Measurements from ENCODE around the gene CCR9. TPM values are rescaled to one million over a fixed set of nuclear protein-coding genes. Genes with fewer than 3 reads are reported as not detected.

Gene CCR9
- total and polyA plus RNA-seq, 5 experiments from 2014 or later, result 0.33 to 2.0 (median 1.2) TPM; not detected in 1

DNA sequence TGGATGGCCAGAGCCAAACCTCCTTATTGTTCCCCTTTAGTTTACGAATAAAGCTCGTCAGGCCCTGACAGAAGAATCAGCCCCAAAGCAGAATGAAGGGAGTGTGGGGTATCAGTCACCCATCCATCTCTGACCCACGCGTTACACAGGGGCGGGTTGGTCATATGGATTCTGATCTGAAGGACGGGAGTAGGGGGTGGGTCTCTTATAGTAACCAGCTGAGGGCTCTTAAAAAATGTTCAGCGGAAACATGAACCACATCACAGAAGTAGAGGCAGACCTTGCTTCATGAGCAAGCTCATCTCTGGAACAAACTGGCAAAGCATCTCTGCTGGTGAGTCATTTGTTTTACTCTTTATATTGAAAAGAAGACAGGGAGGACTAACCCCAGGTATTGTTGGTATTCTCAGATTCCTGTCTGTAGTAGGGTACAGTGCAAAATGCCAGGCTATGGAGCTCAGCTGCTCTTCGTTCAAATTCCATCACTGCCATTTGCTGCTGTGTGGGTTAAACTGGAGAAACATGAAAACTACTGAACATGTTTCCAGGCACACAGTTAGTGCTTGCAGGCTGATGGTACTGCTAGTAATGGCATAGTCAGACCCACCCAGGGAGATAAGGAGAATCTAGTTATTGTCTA is 57.0 kb downstream of the CCR9 start, which contains the start of gene CXCR6:
TSS of gene CXCR6 (plus strand) at position 258 of the 640 bp plus-strand sequence. CDS start 3,018 bp downstream, outside the sequence.
- H3K27ac Mint-ChIP-seq, result peak within 1 kb of the TSS in 7 of 10 donors; percentile 37 to 87 (median 55)
- no peaks in the 10 kb centered on the region for H3K27me3 Mint-ChIP-seq
- peaks cover 9 to 48% (median 38%) of the 10 kb centered on the region in 3 donors for H3K36me3 Mint-ChIP-seq
- H3K4me1 Mint-ChIP-seq, result peaks cover 17 to 66% (median 56%) of the 10 kb centered on the region in 4 donors
- H3K9me3 Mint-ChIP-seq, result no peaks in the 10 kb centered on the region
- H3K4me3 Mint-ChIP-seq, result peak within 1 kb of the TSS in 9 of 10 donors; percentile 25 to 80 (median 55)
- POLR2A ChIA-PET, result interaction anchor here (0.5 to 1.5 kb wide), 7 partner anchors 24 to 238 kb away, joined by 3 to 7 read pairs (median 3); no protein-coding TSS in a partner anchor
- DNase-seq (peak in 8 of 10 donors; percentile 4 to 63 (median 36)), ATAC-seq (peak; percentile 86 to 88)

DNA sequence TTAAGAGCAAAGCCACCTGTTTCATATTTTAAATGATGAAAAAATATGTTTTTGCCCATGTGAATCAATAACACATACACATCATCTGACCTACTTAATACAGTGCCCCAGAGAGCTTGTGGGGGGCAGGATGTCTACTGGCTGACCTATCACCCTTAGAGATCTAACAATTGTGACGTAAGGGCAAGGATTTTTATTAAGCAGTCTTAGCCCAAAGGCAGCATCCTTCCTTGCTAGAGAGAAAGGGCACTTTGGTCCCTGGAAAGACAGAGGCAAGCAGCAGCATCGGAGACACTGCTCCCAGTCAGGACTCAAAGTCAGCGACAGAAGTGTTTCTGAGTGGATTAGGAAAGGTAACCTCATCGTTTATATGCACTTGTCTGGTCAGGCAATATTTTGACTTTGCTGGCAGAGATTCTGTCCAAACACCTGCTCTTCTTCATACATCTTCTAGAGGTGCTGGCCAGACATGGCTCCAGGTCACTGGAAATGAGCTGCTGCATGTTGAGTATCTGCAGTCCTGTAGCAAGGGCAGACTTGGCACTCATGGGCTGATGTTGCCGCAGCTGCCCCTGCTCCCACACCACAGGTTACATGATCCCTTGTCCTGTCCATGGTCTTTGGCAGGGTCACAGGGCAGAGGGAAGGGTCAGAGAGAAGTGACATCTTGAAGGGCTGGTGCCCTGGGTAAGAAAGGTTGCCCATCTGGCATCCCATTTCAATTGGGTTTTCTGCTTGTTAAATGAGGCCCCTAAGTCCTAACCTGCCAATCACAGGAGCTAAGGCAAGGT is 58.7 kb downstream of the CCR9 start:
- peak overlapping the region in 3 of 10 donors; percentile 36 to 80 (median 53) for H3K4me3 Mint-ChIP-seq
- peak in 1 of 10 donors; percentile 45 for DNase-seq
- H3K4me1 Mint-ChIP-seq, result peaks cover 22 to 72% (median 57%) of the 10 kb centered on the region in 4 donors
- H3K36me3 Mint-ChIP-seq, result peaks cover 9 to 58% (median 44%) of the 10 kb centered on the region in 3 donors
- peak overlapping the region in 4 of 10 donors; percentile 24 to 88 (median 58) for H3K27ac Mint-ChIP-seq
- no peaks in the 10 kb centered on the region for H3K27me3 Mint-ChIP-seq
- POLR2A ChIA-PET, result interaction anchor here (0.6 kb wide), 1 partner anchor 597 kb away, joined by 3 read pairs; no protein-coding TSS in a partner anchor
- no peak for ATAC-seq
- no peaks in the 10 kb centered on the region for H3K9me3 Mint-ChIP-seq

DNA sequence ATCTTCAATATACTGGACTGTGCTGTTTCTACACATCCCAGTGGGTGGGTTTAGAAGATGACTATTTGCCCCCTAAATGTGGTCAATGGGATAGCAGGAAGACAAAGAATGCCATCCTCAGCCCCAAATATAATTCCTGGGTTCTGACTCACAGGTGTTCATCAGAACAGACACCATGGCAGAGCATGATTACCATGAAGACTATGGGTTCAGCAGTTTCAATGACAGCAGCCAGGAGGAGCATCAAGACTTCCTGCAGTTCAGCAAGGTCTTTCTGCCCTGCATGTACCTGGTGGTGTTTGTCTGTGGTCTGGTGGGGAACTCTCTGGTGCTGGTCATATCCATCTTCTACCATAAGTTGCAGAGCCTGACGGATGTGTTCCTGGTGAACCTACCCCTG is 60.0 kb downstream of the CCR9 start:
- H3K9me3 Mint-ChIP-seq, result no peaks in the 10 kb centered on the region
- H3K4me1 Mint-ChIP-seq, result peaks cover 29 to 83% (median 69%) of the 10 kb centered on the region in 4 donors
- ATAC-seq (no peak), DNase-seq (peak in 1 of 10 donors; percentile 14)
- POLR2A ChIA-PET, result no interaction called here
- peak overlapping the region in 2 of 10 donors; percentile 41 to 74 for H3K27ac Mint-ChIP-seq
- no peak overlapping the region for H3K4me3 Mint-ChIP-seq
- H3K36me3 Mint-ChIP-seq, result peaks cover 4 to 54% (median 34%) of the 10 kb centered on the region in 3 donors
- H3K27me3 Mint-ChIP-seq, result no peaks in the 10 kb centered on the region

DNA sequence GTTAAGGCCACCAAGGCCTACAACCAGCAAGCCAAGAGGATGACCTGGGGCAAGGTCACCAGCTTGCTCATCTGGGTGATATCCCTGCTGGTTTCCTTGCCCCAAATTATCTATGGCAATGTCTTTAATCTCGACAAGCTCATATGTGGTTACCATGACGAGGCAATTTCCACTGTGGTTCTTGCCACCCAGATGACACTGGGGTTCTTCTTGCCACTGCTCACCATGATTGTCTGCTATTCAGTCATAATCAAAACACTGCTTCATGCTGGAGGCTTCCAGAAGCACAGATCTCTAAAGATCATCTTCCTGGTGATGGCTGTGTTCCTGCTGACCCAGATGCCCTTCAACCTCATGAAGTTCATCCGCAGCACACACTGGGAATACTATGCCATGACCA is 60.5 kb downstream of the CCR9 start:
- Mint-ChIP-seq H3K36me3 (peaks cover 4 to 60% (median 39%) of the 10 kb centered on the region in 3 donors), H3K27me3 (no peaks in the 10 kb centered on the region), H3K9me3 (no peaks in the 10 kb centered on the region), H3K27ac (peak overlapping the region in 4 of 10 donors; percentile 26 to 74 (median 61)), H3K4me3 (peak overlapping the region in 1 of 10 donors; percentile 15), H3K4me1 (peaks cover 34 to 86% (median 72%) of the 10 kb centered on the region in 4 donors)
- no peak for ATAC-seq
- DNase-seq, result no peak
- POLR2A ChIA-PET, result no interaction called here

DNA sequence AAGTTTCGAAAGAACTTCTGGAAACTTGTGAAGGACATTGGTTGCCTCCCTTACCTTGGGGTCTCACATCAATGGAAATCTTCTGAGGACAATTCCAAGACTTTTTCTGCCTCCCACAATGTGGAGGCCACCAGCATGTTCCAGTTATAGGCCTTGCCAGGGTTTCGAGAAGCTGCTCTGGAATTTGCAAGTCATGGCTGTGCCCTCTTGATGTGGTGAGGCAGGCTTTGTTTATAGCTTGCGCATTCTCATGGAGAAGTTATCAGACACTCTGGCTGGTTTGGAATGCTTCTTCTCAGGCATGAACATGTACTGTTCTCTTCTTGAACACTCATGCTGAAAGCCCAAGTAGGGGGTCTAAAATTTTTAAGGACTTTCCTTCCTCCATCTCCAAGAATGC is 61.0 kb downstream of the CCR9 start:
- peak overlapping the region in 2 of 10 donors; percentile 52 to 68 for H3K27ac Mint-ChIP-seq

DNA sequence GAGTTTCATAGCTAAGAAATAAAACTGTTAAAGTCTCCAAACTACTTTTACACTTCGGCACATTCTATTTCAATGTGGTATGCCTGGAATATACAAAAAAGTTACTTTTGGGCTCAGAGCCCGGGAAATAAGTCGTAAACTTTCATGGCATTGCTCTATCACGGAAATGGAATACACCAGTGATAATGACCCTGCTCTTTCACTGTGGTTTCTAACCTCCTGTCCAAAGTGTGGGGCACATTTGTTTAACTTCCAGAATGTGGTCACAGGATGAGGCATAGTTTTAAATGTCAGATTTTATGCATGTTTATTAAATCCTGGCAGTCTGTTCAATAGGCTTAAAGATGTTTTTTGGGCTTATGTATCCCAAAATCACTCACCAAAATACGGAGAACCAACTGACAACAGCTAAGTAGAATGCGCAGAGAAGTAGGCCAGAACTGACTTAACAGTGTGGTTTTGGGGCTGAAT is 62.0 kb downstream of the CCR9 start:
- Mint-ChIP-seq H3K4me1 (peaks cover 26 to 80% (median 67%) of the 10 kb centered on the region in 4 donors), H3K4me3 (peak overlapping the region in 1 of 10 donors; percentile 22), H3K9me3 (no peaks in the 10 kb centered on the region), H3K27ac (peak overlapping the region in 2 of 10 donors; percentile 49 to 68), H3K36me3 (peaks cover 4 to 73% (median 52%) of the 10 kb centered on the region in 3 donors), H3K27me3 (no peaks in the 10 kb centered on the region)
- peak in 1 of 10 donors; percentile 3 for DNase-seq
- POLR2A ChIA-PET, result no interaction called here
- ATAC-seq, result no peak

More for the DNA sequence above, 61.0 kb downstream of the CCR9 start:
- H3K27me3 Mint-ChIP-seq, result no peaks in the 10 kb centered on the region
- H3K36me3 Mint-ChIP-seq, result peaks cover 4 to 63% (median 44%) of the 10 kb centered on the region in 3 donors
- H3K9me3 Mint-ChIP-seq, result no peaks in the 10 kb centered on the region
- POLR2A ChIA-PET, result no interaction called here
- peak overlapping the region in 1 of 10 donors; percentile 30 for H3K4me3 Mint-ChIP-seq
- DNase-seq, result no peak
- ATAC-seq, result no peak
- H3K4me1 Mint-ChIP-seq, result peaks cover 32 to 86% (median 72%) of the 10 kb centered on the region in 4 donors

DNA sequence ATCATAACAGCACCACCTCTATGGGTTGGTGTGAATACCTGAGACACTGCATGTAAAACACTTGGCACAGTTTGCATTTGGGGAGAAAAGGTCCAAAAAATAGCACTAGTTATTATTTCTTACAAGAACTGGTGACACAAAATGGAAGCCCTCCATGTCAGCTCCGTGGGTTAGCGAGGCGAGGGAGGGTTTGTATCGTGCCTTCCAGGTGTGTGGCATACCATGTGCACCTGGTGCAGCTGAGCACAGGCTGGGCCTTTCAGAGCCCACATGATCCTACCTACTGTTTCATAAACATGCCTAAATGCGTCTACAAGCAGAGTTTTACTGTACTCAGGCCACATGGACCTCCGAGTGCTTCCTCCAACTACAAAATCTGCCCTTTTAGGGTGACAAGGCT is 62.5 kb downstream of the CCR9 start:
- Mint-ChIP-seq H3K9me3 (no peaks in the 10 kb centered on the region), H3K27ac (peak overlapping the region in 8 of 10 donors; percentile 27 to 89 (median 61)), H3K4me3 (peak overlapping the region in 2 of 10 donors; percentile 22 to 61), H3K4me1 (peaks cover 23 to 76% (median 62%) of the 10 kb centered on the region in 4 donors), H3K36me3 (peaks cover 4 to 78% (median 53%) of the 10 kb centered on the region in 3 donors), H3K27me3 (no peaks in the 10 kb centered on the region)
- no peak for DNase-seq
- POLR2A ChIA-PET, result no interaction called here
- no peak for ATAC-seq

DNA sequence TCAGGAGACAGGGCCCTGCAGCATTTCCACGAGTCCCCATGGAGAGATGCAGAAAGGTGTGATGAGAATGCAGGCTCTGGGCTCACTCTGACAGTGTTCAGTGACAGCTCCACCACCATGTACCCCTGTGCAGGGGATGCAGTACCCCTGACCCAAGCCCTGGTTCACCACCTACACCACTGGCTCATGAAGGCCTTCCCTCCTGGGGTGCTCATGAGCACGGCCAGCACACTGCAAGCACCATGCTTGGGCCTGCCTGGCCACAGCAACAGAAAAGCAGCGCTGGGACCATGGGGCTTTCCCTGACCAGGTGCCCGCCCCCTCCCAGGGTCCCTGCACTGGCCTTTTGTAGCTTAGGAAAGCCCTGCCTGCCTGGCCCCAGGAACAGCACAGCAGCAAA is 63.1 kb downstream of the CCR9 start:
- H3K27ac Mint-ChIP-seq, result peak overlapping the region; percentile 27 to 93 (median 88)
- POLR2A ChIA-PET, result interaction anchor here (1.6 to 2.0 kb wide), 2 partner anchors 116 to 119 kb away, joined by 6 to 9 read pairs; no protein-coding TSS in a partner anchor
- H3K36me3 Mint-ChIP-seq, result peaks cover 4 to 83% (median 59%) of the 10 kb centered on the region in 3 donors
- DNase-seq (no peak), ATAC-seq (no peak)
- H3K9me3 Mint-ChIP-seq, result no peaks in the 10 kb centered on the region
- no peaks in the 10 kb centered on the region for H3K27me3 Mint-ChIP-seq
- peaks cover 25 to 75% (median 59%) of the 10 kb centered on the region in 4 donors for H3K4me1 Mint-ChIP-seq
- H3K4me3 Mint-ChIP-seq, result peak overlapping the region in 5 of 10 donors; percentile 24 to 61 (median 45)

DNA sequence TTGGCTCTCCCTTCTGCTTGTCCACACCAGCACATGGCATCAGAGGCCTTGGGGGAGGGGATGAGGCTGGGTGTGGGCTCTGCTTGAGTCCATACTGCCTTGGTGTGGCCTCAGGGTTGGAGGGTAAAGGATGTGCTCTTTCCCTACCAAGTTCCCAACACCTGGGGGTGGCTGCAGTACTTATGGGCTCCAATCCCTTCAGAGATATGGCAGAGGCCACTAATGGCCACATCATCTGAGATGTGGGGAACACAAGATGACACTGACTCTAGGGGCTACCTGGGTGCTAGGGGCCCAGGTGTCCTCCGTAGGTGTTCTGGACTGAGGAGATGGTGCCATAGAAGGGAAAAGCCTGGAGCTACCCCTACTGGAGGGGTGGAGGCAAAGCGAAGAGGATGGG is 63.8 kb downstream of the CCR9 start:
- H3K27me3 Mint-ChIP-seq, result no peaks in the 10 kb centered on the region
- peaks cover 4 to 87% (median 65%) of the 10 kb centered on the region in 3 donors for H3K36me3 Mint-ChIP-seq
- ATAC-seq (no peak), DNase-seq (no peak)
- peak overlapping the region in 8 of 10 donors; percentile 19 to 74 (median 56) for H3K4me3 Mint-ChIP-seq
- H3K9me3 Mint-ChIP-seq, result no peaks in the 10 kb centered on the region
- peaks cover 25 to 68% (median 54%) of the 10 kb centered on the region in 4 donors for H3K4me1 Mint-ChIP-seq
- POLR2A ChIA-PET, result interaction anchor here (0.7 to 2.0 kb wide), 9 partner anchors 9 to 119 kb away, joined by 3 to 12 read pairs (median 4); partner anchors contain the start of gene FYCO1
- H3K27ac Mint-ChIP-seq, result peak overlapping the region; percentile 70 to 93 (median 88)

DNA sequence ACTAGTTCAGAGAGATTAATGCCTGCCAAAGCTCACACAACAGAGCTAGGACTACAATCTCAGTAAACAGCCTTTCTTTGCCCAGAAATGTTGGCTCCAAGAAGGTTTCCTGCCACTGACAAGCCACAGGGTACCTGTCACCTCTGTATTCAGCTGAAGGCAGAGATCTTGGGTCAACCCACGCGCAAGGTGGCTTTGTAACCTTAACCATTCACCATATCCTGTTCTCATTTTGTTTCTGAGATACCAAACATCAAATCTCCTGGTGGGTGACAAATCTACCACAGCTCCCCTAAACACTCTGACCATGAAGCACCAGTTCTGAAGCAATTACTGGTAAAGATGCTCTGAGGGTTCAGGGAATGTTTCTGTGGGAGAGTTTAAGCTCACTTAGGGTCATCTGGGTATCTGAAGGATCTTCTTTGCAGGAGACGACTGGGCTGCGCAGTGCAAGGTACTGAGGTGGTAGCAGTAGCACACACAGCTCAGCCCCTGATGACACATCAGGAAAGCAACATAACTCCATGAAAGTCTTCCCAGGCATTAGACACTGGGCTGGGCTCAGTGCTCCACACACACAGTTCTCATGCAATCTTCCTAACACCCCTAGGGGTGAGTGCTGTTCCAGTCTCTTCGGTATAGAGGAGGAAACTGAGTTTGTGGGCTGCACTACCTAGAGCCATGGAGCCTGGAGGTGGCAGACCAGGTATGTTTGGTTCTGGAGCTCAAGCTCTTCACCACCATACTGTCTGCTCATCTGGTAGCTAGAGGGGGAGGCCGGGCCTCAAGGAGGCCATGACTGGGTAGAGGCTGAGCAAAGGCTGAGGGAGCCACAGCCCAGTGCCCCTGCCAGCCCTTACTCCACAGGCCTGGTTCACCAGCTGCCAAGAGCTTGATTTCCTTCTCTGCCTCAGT is 64.6 kb downstream of the CCR9 start:
- H3K27me3 Mint-ChIP-seq, result no peaks in the 10 kb centered on the region
- peak overlapping the region; percentile 70 to 93 (median 88) for H3K27ac Mint-ChIP-seq
- peak; percentile 89 to 96 for ATAC-seq

DNA sequence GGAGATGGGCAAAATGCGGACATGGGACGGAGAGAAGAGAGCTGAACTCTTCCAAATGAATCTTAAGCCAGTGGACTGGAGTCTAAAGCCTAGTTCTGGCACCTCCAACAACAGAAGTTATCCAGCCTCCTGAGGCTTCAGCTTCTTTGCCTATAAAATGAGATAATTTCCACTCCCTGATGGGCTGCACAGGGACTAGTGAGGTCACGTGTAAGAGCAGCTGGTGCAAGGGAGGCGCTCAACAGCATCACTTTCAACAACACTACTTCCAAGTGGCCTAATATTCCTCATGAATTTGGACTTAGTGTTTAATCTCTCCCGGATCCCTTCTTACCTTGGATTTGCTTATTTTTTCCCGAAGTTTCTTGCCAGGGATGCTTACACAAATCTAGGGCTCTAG is 65.6 kb downstream of the CCR9 start:
- no peak for DNase-seq
- Mint-ChIP-seq H3K4me3 (peak overlapping the region in 1 of 10 donors; percentile 38), H3K4me1 (peaks cover 24 to 52% (median 46%) of the 10 kb centered on the region in 4 donors), H3K9me3 (no peaks in the 10 kb centered on the region), H3K27me3 (no peaks in the 10 kb centered on the region), H3K36me3 (peaks cover under 1 to 88% (median 62%) of the 10 kb centered on the region in 3 donors), H3K27ac (peak overlapping the region in 9 of 10 donors; percentile 70 to 93 (median 88))
- no peak for ATAC-seq
- POLR2A ChIA-PET, result interaction anchor here (0.5 to 1.9 kb wide), 3 partner anchors 11 to 43 kb away, joined by 3 to 12 read pairs (median 4); partner anchors contain the start of gene FYCO1

More for the DNA sequence above, 64.6 kb downstream of the CCR9 start:
- Mint-ChIP-seq H3K4me1 (peaks cover 24 to 61% (median 50%) of the 10 kb centered on the region in 4 donors), H3K9me3 (no peaks in the 10 kb centered on the region), H3K4me3 (peak overlapping the region in 8 of 10 donors; percentile 29 to 74 (median 58)), H3K36me3 (peaks cover 4 to 89% (median 65%) of the 10 kb centered on the region in 3 donors)
- POLR2A ChIA-PET, result interaction anchor here (0.7 to 2.0 kb wide), 10 partner anchors 10 to 118 kb away, joined by 3 to 12 read pairs (median 4); partner anchors contain the start of gene FYCO1
- DNase-seq, result peak in 6 of 10 donors; percentile 42 to 79 (median 60)

All from naive thymus-derived CD8-positive, alpha-beta T cell (primary cell).